HCT116 (cell line): ENCODE results near the gene SPEF1. TPM values are rescaled to one million over a fixed set of nuclear protein-coding genes. Genes with fewer than 3 reads are reported as not detected.

ENCODE experiments used
- ATAC-seq: fragments of 200-7000 bp; cut with Tn5 transposase; 2 replicates; pipeline ENCODE4 v1.9.1; 2020; ENCODE audit warnings: mild to moderate bottlenecking, moderate library complexity
- BruUV-seq: library from RNA; stranded (reverse); fragments of 400-500 nt; replicated peaks from 2 replicates; lab custom pipeline; 2021; lab: Mats Ljungman, UMichigan
- CTCF ChIA-PET: fragments of 300-600 bp; sonication (Branson Sonifier 250); formaldehyde crosslinking; loops from one replicate; lab custom pipeline; 2021; ENCODE audit warnings: antibody characterized with exemption; lab: Charles Lee
- POLR2A ChIA-PET: fragments of 300-600, 350-600 bp; sonication (Branson Sonifier 250); formaldehyde crosslinking; loops from one replicate; lab custom pipeline; 2021; ENCODE audit warnings: antibody characterized with exemption; lab: Charles Lee
- RAD21 ChIA-PET, 2 experiments: fragments of 300-600 bp; sonication (Branson Sonifier 250); formaldehyde crosslinking; loops; one replicate each; lab custom pipeline; 2023; ENCODE audit warnings: low total read pairs in 2 of 2; ENCODE audit not compliant: uncharacterized antibody in 2 of 2, unreplicated experiment in 2 of 2, low non-redundant PET in 1 of 2; lab: Charles Lee
- DNase-seq: peaks from one replicate; pipeline ENCODE4 v3.0.0-alpha.2; 2010; ENCODE audit warnings: low read depth, low spot score
- H2AFZ ChIP-seq: fragments of 200-600 bp; shearing (Covaris generic), sonication (generic); 2 replicates; pipeline ENCODE4 v1.6.1; 2017; ENCODE audit warnings: low read depth, mixed run types, mixed read lengths, antibody characterized with exemption, low read length; ENCODE audit not compliant: poor library complexity, severe bottlenecking
- H3K27ac ChIP-seq: 2 replicates; pipeline ENCODE4 v1.5.1; 2012; ENCODE audit warnings: low read depth, low read length
- H3K27me3 ChIP-seq: fragments of 200-600 bp; sonication (generic); 2 replicates; pipeline ENCODE4 v1.6.1; 2016; ENCODE audit warnings: mixed run types, low read length, mixed read lengths; ENCODE audit not compliant: insufficient read depth
- H3K36me3 ChIP-seq, 2 experiments: fragments of 200-500 bp in 1 of 2; fragments of 200-600 bp in 1 of 2; sonication (Bioruptor generic) in 1 of 2; sonication (generic) in 1 of 2; 2 replicates each; pipeline versions ENCODE4 v1.5.1 to v1.6.1; 2014 to 2016; ENCODE audit warnings: low read length in 2 of 2, inconsistent platforms in 1 of 2, mixed read lengths in 1 of 2, mixed run types in 1 of 2; ENCODE audit not compliant: insufficient read depth in 2 of 2, control insufficient read depth in 1 of 2
- H3K4me1 ChIP-seq, 2 experiments: fragments of 200-600 bp in 1 of 2; sonication (generic) in 1 of 2; 2 replicates each; pipeline versions ENCODE4 v1.5.1 to v1.6.1; 2012 to 2017; ENCODE audit warnings: low read length in 2 of 2, inconsistent platforms in 1 of 2, mild to moderate bottlenecking in 1 of 2, mixed read lengths in 1 of 2, mixed run types in 1 of 2, moderate library complexity in 1 of 2; ENCODE audit not compliant: insufficient read depth in 2 of 2, control insufficient read depth in 1 of 2
- H3K4me2 ChIP-seq: fragments of 200-600 bp; sonication (generic); 2 replicates; pipeline ENCODE4 v1.6.1; 2017; ENCODE audit warnings: mixed run types, low read length, mixed read lengths
- H3K4me3 ChIP-seq, 2 experiments: fragments of 200-600 bp in 1 of 2; sonication (generic) in 1 of 2; replicated peaks in 1 of 2; 2 replicates each; pipeline ENCODE4 v1.5.1; 2011 to 2016; ENCODE audit warnings: low read length in 2 of 2, control low read depth in 1 of 2, low read depth in 1 of 2, mild to moderate bottlenecking in 1 of 2, mixed read lengths in 1 of 2, mixed run types in 1 of 2
- H3K79me2 ChIP-seq: fragments of 200-600 bp; sonication (generic); 2 replicates; pipeline ENCODE4 v1.6.1; 2017; ENCODE audit warnings: mild to moderate bottlenecking, mixed run types, low read length, moderate library complexity, mixed read lengths; ENCODE audit not compliant: insufficient read depth
- H3K9ac ChIP-seq: fragments of 200-600 bp; sonication (generic); 2 replicates; pipeline ENCODE4 v1.6.1; 2016; ENCODE audit warnings: low read length, mixed read lengths
- H3K9me2 ChIP-seq: fragments of 200-600 bp; sonication (generic), shearing (Covaris generic); 2 replicates; pipeline ENCODE4 v1.6.1; 2017; ENCODE audit warnings: mixed run types, mild to moderate bottlenecking, moderate library complexity; ENCODE audit not compliant: insufficient read depth
- H3K9me3 ChIP-seq, 2 experiments: fragments of 200-500 bp in 1 of 2; fragments of 200-600 bp in 1 of 2; sonication (Bioruptor generic) in 1 of 2; sonication (generic) in 1 of 2; 2 replicates each; pipeline ENCODE4 v1.6.1; 2014 to 2017; ENCODE audit warnings: low read length in 2 of 2, mixed read lengths in 2 of 2, inconsistent platforms in 1 of 2, low read depth in 1 of 2, mild to moderate bottlenecking in 1 of 2, mixed run types in 1 of 2, moderate library complexity in 1 of 2; ENCODE audit not compliant: control insufficient read depth in 1 of 2, insufficient read depth in 1 of 2
- H4K20me1 ChIP-seq: fragments of 200-600 bp; sonication (generic), shearing (Covaris generic); 2 replicates; pipeline ENCODE4 v1.6.1; 2017; ENCODE audit warnings: mixed run types, mild to moderate bottlenecking, moderate library complexity; ENCODE audit not compliant: insufficient read depth
- CBX3 ChIP-seq: IDR thresholded peaks from 2 replicates; pipeline ENCODE4 v1.6.1; 2012; ENCODE audit warnings: low read depth
- EGR1 ChIP-seq: IDR thresholded peaks from 2 replicates; pipeline ENCODE4 v1.6.1; 2012; ENCODE audit warnings: low read depth
- ELF1 ChIP-seq: IDR thresholded peaks from 2 replicates; pipeline ENCODE4 v1.6.1; 2012; ENCODE audit warnings: low read depth, borderline replicate concordance
- EZH2 ChIP-seq: fragments of 200-600 bp; sonication (generic); IDR thresholded peaks from 2 replicates; pipeline ENCODE4 v1.6.1; 2017; ENCODE audit warnings: antibody characterized with exemption, mixed run types
- EZH2phosphoT487 ChIP-seq: fragments of 200-600 bp; IDR thresholded peaks from 2 replicates; pipeline ENCODE4 v1.6.1; 2018; ENCODE audit warnings: antibody characterized with exemption, borderline replicate concordance
- FOSL1 ChIP-seq: IDR thresholded peaks from 2 replicates; pipeline ENCODE4 v1.6.1; 2012; ENCODE audit warnings: low read depth
- POLR2AphosphoS5 ChIP-seq: IDR thresholded peaks from 2 replicates; pipeline ENCODE4 v1.6.1; 2011; ENCODE audit warnings: mild to moderate bottlenecking, low read depth, low read length, moderate library complexity
- SP1 ChIP-seq: IDR thresholded peaks from 2 replicates; pipeline ENCODE4 v1.6.1; 2012; ENCODE audit warnings: low read depth
- SRF ChIP-seq: IDR thresholded peaks from 2 replicates; pipeline ENCODE4 v1.6.1; 2012; ENCODE audit warnings: low read depth
- TCF7L2 ChIP-seq: IDR thresholded peaks from 2 replicates; pipeline ENCODE4 v1.7.0; 2011; ENCODE audit warnings: borderline replicate concordance, inconsistent platforms; ENCODE audit not compliant: insufficient read depth, insufficient read length; ENCODE audit errors: extremely low read depth
- YY1 ChIP-seq: IDR thresholded peaks from 2 replicates; pipeline ENCODE4 v1.6.1; 2011; ENCODE audit warnings: low read length, low read depth, moderate library complexity, mild to moderate bottlenecking; ENCODE audit not compliant: insufficient replicate concordance; ENCODE audit errors: extremely low read depth
- ZFX ChIP-seq: fragments of 450-650 bp; IDR thresholded peaks from 2 replicates; pipeline ENCODE4 v1.6.1; 2017
- intact Hi-C: fragments of 100-400 bp; cut with micrococcal nuclease; formaldehyde crosslinking; loops from 2 replicates; pipeline ENCODE4 v1.10.0; 2022
- total RNA-seq: library from RNA; stranded (reverse); gene quantifications from one replicate; pipeline ENCODE4 v1.2.1, GENCODE V29; 2021; ENCODE audit not compliant: unreplicated experiment
- TF ChIP-seq, protein P1 (sequence below): IDR thresholded peaks from 2 replicates; pipeline ENCODE4 v1.6.1; 2012
- TF ChIP-seq, protein P2 (sequence below), 3 experiments: fragments of 200-600 bp in 1 of 3; sonication (generic) in 1 of 3; IDR thresholded peaks in 2 of 3; conservative IDR thresholded peaks in 1 of 3; 2 replicates each; pipeline ENCODE4 v1.5.1; 2012 to 2017; ENCODE audit warnings: low read depth in 2 of 3, low read length in 2 of 3, antibody characterized with exemption in 1 of 3, borderline replicate concordance in 1 of 3, control low read depth in 1 of 3, mild to moderate bottlenecking in 1 of 3, mixed read lengths in 1 of 3, mixed run types in 1 of 3, moderate library complexity in 1 of 3; ENCODE audit not compliant: insufficient read depth in 1 of 3

SPEF1 gene
- total RNA-seq, 1 experiment from 2014 or later: 0.93 TPM

DNA sequence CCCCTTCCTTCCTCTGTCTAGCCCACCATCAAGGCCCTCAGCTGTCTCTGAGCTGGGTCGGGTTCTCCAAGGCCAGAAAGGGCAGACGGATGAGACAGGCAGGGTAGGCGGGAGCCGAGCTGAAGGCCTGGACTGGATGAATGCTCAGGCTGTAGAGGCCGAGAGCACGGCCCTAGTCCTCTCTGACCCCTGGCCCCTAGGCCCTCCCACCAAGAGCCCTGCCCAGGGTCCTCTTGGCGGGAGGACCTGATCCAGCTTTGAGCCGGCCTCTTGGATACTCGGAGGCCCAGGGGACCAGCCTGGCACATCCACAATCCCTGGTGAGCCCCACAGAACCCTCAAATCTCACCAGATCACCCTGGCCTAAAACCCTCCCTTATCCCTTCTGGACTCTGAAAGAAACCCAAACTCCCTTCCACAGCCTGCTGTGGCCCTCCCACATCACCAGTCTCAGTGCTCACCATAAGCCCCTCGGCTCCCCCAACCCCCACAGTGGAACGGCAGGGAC, 21.9 kb downstream of the SPEF1 start:
- Histone ChIP-seq H3K4me3 (no peak overlapping the region), H3K9me3 (no peaks in the 10 kb centered on the region), H3K4me2 (no peak overlapping the region), H3K27me3 (no peaks in the 10 kb centered on the region), H3K9me2 (no peaks in the 10 kb centered on the region), H3K79me2 (peaks cover 28% of the 10 kb centered on the region), H3K4me1 (no peaks in the 10 kb centered on the region; a peak in 1 of 4 replicates), H3K9ac (no peak overlapping the region), H3K36me3 (peaks cover 9 to 33% of the 10 kb centered on the region in 2 experiments; a peak in 3 of 4 replicates), H2AFZ (no peak overlapping the region), H4K20me1 (no peaks in the 10 kb centered on the region), H3K27ac (no peak overlapping the region; the same call in 1 of the 2 replicates)
- ChIA-PET POLR2A (no interaction called here), RAD21 (no interaction called here), CTCF (no interaction called here)
- DNase-seq: no peak
- no TSS peak for BruUV-seq
- no peak for ATAC-seq
- TF ChIP-seq ZFX (no peak), EZH2 (no peak), YY1 (no peak), SRF (no peak), CBX3 (no peak), ELF1 (no peak), FOSL1 (no peak), EZH2phosphoT487 (no peak), EGR1 (no peak), SP1 (no peak), TCF7L2 (no peak), POLR2AphosphoS5 (no peak)
- TF ChIP-seq, protein P1, sequence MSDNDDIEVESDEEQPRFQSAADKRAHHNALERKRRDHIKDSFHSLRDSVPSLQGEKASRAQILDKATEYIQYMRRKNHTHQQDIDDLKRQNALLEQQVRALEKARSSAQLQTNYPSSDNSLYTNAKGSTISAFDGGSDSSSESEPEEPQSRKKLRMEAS: no peak
- TF ChIP-seq, protein P2, sequence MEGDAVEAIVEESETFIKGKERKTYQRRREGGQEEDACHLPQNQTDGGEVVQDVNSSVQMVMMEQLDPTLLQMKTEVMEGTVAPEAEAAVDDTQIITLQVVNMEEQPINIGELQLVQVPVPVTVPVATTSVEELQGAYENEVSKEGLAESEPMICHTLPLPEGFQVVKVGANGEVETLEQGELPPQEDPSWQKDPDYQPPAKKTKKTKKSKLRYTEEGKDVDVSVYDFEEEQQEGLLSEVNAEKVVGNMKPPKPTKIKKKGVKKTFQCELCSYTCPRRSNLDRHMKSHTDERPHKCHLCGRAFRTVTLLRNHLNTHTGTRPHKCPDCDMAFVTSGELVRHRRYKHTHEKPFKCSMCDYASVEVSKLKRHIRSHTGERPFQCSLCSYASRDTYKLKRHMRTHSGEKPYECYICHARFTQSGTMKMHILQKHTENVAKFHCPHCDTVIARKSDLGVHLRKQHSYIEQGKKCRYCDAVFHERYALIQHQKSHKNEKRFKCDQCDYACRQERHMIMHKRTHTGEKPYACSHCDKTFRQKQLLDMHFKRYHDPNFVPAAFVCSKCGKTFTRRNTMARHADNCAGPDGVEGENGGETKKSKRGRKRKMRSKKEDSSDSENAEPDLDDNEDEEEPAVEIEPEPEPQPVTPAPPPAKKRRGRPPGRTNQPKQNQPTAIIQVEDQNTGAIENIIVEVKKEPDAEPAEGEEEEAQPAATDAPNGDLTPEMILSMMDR (IDR thresholded peaks at IDR 0.05 in 2 of 3, conservative IDR thresholded peaks at IDR 0.05 in 1 of 3; ENCODE audit: borderline replicate concordance in 1 of 3, insufficient read depth in 1 of 3, low read depth in 2 of 3, low read length in 2 of 3): no peak
- intact Hi-C loops: no loop called here
